Measurements from ENCODE around the gene MCU.
"Not testable (repeated sequence)": the region's sequence is repeated elsewhere in the genome, so short reads cannot be mapped to it uniquely, and the experiment has no call there.

DNA sequence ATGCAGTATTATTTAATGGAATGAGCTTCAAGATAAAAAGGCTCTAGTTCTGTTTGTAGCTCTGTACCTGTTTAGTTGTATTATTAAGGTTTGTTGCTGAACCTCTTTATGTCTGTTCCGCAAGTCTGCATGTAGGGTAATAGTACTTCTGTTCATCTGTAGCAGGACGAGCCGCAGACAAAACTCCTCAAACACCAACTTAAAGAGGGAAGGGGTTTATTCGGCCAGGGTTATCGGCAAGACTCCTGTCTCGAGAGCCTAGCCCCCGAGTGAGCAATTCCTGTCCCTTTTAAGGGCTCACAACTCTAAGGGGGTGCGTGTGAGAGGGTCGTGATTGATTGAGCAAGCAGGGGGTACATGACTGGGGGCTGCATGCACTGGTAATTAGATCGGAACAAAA is 67.0 kb downstream of the MCU start:
- TF ChIP-seq, protein P1, sequence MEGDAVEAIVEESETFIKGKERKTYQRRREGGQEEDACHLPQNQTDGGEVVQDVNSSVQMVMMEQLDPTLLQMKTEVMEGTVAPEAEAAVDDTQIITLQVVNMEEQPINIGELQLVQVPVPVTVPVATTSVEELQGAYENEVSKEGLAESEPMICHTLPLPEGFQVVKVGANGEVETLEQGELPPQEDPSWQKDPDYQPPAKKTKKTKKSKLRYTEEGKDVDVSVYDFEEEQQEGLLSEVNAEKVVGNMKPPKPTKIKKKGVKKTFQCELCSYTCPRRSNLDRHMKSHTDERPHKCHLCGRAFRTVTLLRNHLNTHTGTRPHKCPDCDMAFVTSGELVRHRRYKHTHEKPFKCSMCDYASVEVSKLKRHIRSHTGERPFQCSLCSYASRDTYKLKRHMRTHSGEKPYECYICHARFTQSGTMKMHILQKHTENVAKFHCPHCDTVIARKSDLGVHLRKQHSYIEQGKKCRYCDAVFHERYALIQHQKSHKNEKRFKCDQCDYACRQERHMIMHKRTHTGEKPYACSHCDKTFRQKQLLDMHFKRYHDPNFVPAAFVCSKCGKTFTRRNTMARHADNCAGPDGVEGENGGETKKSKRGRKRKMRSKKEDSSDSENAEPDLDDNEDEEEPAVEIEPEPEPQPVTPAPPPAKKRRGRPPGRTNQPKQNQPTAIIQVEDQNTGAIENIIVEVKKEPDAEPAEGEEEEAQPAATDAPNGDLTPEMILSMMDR (IDR thresholded peaks at IDR 0.05; ENCODE audit: insufficient read depth, low read depth, low read length) = not testable (repeated sequence)
- not testable (repeated sequence) for TF ChIP-seq EZH2 (IDR thresholded peaks at IDR 0.05; ENCODE audit: insufficient read depth, low read length)
